Glutamatergic neuron (in vitro differentiated cells): Measurements from ENCODE around the gene GAB2. TPM values are rescaled to one million over a fixed set of nuclear protein-coding genes. Genes with fewer than 3 reads are reported as not detected.

Source experiments
- DNase-seq: peaks from one replicate; pipeline ENCODE4 v3.0.0; 2022
- H3K27ac Mint-ChIP-seq: one replicate; pipeline ENCODE4 v1.8.0; 2020; ENCODE audit warnings: mild to moderate bottlenecking, mixed read lengths, inconsistent platforms; ENCODE audit not compliant: unreplicated experiment
- H3K27me3 Mint-ChIP-seq: one replicate; pipeline ENCODE4 v1.8.0; 2020; ENCODE audit warnings: mild to moderate bottlenecking, moderate library complexity, mixed read lengths, inconsistent platforms; ENCODE audit not compliant: unreplicated experiment
- H3K36me3 Mint-ChIP-seq: one replicate; pipeline ENCODE4 v1.8.0; 2020; ENCODE audit warnings: mild to moderate bottlenecking, mixed read lengths, inconsistent platforms; ENCODE audit not compliant: unreplicated experiment
- H3K4me1 Mint-ChIP-seq: one replicate; pipeline ENCODE4 v1.8.0; 2020; ENCODE audit warnings: mild to moderate bottlenecking, low read depth, mixed read lengths, inconsistent platforms; ENCODE audit not compliant: unreplicated experiment
- H3K4me3 Mint-ChIP-seq: one replicate; pipeline ENCODE4 v1.8.0; 2020; ENCODE audit warnings: mild to moderate bottlenecking, mixed read lengths, inconsistent platforms; ENCODE audit not compliant: unreplicated experiment
- H3K9me3 Mint-ChIP-seq: one replicate; pipeline ENCODE4 v1.8.0; 2020; ENCODE audit warnings: mild to moderate bottlenecking, moderate library complexity, mixed read lengths, inconsistent platforms; ENCODE audit not compliant: unreplicated experiment
- CTCF ChIP-seq: fragments of 200-600 bp; sonication (generic); IDR thresholded peaks from one replicate; pipeline ENCODE4 v1.5.0; 2021; ENCODE audit not compliant: partially characterized antibody, unreplicated experiment
- total RNA-seq: library from RNA; stranded (reverse); fragmentation: NEBNext Ultra II Directional; extraction: Animal tissue kit (Norgen Biotek cat#: 25700); gene quantifications from one replicate; pipeline ENCODE4 v1.2.1, GENCODE V29; 2021; ENCODE audit not compliant: unreplicated experiment

The GAB2 gene
- total RNA-seq, 1 donor from 2014 or later: 87.9 TPM

- Mint-ChIP-seq H3K27me3 (peaks cover 2% of the 10 kb centered on the region), H3K36me3 (peaks cover 11% of the 10 kb centered on the region), H3K4me3 (no peak overlapping the region), H3K4me1 (peaks cover 20% of the 10 kb centered on the region), H3K27ac (peak overlapping the region; percentile 1), H3K9me3 (peaks cover 7% of the 10 kb centered on the region)
- no peak for DNase-seq
- no peak for TF ChIP-seq CTCF
Observed at GRCh38 chr11:78251083-78251775, 166.4 kb downstream of the GAB2 start.

GRCh38 chr11:78250099-78250498 is 167.5 kb downstream of the GAB2 start:
- Mint-ChIP-seq H3K27me3 (peaks cover 2% of the 10 kb centered on the region), H3K4me3 (no peak overlapping the region), H3K4me1 (peaks cover 20% of the 10 kb centered on the region), H3K36me3 (peaks cover 13% of the 10 kb centered on the region), H3K27ac (no peak overlapping the region), H3K9me3 (peaks cover 8% of the 10 kb centered on the region)
- no peak for DNase-seq
- TF ChIP-seq CTCF: no peak

DNA sequence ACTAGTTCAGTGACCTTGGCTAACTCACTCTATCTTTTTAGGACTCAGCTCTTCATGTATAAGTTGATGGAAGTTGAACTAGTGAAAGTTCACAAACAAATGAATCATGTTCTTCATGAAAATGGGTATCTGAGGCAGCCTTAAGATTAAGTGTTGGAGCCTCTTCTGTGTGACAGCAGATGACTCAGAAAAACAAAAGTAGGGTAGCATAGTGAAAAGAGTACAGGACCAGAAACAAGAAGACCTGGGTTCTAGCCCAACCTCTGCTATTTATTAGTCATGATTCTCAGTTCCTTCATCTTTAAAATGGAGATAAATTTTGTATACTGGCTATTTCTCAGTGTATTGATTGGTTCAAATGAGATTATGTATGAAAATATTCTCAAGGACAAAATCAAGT is 168.7 kb downstream of the GAB2 start:
- no peak overlapping the region for H3K27ac Mint-ChIP-seq
- no peak for DNase-seq
- H3K4me3 Mint-ChIP-seq: no peak overlapping the region
- peaks cover 13% of the 10 kb centered on the region for H3K36me3 Mint-ChIP-seq
- peaks cover 2% of the 10 kb centered on the region for H3K27me3 Mint-ChIP-seq
- no peak for TF ChIP-seq CTCF
- H3K9me3 Mint-ChIP-seq: peaks cover 8% of the 10 kb centered on the region
- peaks cover 20% of the 10 kb centered on the region for H3K4me1 Mint-ChIP-seq

- peaks cover 13% of the 10 kb centered on the region for H3K36me3 Mint-ChIP-seq
- peaks cover 2% of the 10 kb centered on the region for H3K27me3 Mint-ChIP-seq
- H3K9me3 Mint-ChIP-seq: peaks cover 5% of the 10 kb centered on the region
- no peak overlapping the region for H3K4me3 Mint-ChIP-seq
- H3K27ac Mint-ChIP-seq: no peak overlapping the region
- no peak for TF ChIP-seq CTCF
- no peak for DNase-seq
- H3K4me1 Mint-ChIP-seq: peaks cover 18% of the 10 kb centered on the region
Observed at GRCh38 chr11:78248191-78248590, 169.4 kb downstream of the GAB2 start.

- no peak for TF ChIP-seq CTCF
- Mint-ChIP-seq H3K36me3 (peaks cover 35% of the 10 kb centered on the region), H3K4me1 (no peaks in the 10 kb centered on the region), H3K9me3 (peaks cover 21% of the 10 kb centered on the region), H3K27ac (no peak overlapping the region), H3K27me3 (peaks cover 11% of the 10 kb centered on the region), H3K4me3 (no peak overlapping the region)
- no peak for DNase-seq
Observed at GRCh38 chr11:78244546-78245255, 172.9 kb downstream of the GAB2 start.
